HG03159 (cell line): ENCODE data around the gene CDCA3.
"Not testable (repeated sequence)": the region's sequence is repeated elsewhere in the genome, so short reads cannot be mapped to it uniquely, and the experiment has no call there.

Experiments used
- ATAC-seq: cut with Tn5 transposase; IDR thresholded peaks from one replicate; pipeline ENCODE4 v1.9.1; 2021; ENCODE audit warnings: mild to moderate bottlenecking, moderate library complexity; ENCODE audit not compliant: unreplicated experiment

CDCA3 gene

GRCh38 chr12:6851153-6851920 lies at the start of gene CDCA3:
Gene CDCA3, minus strand, starts transcription at chr12:6851286. Its CDS starts 334 bp downstream, at chr12:6850952.
- peak; percentile 59 for ATAC-seq

DNA sequence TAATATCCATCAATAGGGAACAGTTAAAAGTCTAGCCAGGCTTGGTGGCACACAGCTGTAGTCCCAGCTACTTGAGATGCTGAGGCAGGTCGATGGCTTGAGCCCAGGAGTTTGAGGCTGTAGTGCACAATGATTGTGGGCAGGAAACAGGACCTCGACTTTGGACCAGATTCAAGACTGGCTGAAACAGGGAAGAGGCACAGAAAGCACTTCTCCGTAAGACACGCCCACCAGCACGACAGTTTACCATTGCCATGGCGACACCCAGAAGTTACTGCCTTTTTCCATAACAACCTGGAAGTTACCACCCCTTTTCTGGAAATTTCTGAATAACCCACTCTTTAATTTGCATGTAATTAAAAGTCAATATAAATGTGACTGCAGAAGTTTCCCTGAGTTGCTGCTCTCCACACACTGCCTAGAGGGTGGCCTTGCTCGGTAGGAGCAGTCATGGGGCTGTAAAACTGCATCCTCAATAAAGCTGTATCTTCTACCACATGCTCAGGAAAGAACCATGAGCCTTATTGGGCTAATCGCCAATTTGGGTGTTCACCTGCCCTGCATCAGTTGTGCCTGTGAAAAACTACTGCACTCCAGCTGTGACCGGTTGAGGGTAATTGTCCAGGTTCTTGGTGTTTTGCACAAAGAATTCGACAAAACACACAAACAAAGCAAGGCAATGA lies 48.9 kb upstream of the CDCA3 start:
- no peak for ATAC-seq

DNA sequence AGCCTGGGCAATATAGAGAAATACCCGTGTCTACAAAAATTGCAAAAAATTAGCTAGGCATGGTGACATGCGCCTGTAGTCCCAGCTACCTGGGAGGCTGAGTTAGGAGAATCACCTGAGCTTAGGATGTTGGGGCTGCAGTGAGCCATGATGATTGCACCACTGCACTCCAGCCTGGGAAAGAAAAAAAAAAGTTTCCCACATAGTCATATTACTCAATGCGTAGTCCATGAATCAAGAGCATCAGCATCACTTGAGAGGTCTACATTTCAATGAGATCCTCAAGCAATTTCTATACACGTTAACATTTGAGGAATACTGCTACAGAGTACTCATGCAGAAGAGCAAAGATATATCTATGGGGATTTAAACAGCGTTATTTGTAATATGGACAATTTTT lies 48.3 kb upstream of the CDCA3 start:
- ATAC-seq = no peak

GRCh38 chr12:6896846-6897435 lies 45.9 kb upstream of the CDCA3 start:
- ATAC-seq = no peak

DNA sequence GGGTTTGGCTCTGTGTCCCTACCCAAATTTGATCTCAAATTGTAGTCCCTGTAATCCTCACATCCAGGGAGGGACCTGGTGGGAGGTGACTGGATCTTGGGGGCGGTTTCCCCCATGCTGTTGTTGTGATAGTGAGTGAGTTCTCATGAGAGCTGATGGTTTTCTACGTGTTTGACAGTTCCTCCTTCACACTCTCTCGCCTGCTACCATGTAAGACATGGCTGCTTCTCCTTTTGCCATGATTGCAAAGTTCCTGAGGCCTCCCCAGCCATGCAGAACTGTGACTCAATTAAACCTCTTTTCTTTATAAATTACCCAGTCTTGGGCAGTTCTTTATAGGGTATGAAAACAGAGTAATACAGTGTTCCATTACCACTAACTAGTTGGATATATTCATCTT lies 43.2 kb upstream of the CDCA3 start:
- no peak for ATAC-seq

- not testable (repeated sequence) for ATAC-seq
These were observed 41.6 kb upstream of the CDCA3 start for GRCh38 chr12:6892683-6893082.

DNA sequence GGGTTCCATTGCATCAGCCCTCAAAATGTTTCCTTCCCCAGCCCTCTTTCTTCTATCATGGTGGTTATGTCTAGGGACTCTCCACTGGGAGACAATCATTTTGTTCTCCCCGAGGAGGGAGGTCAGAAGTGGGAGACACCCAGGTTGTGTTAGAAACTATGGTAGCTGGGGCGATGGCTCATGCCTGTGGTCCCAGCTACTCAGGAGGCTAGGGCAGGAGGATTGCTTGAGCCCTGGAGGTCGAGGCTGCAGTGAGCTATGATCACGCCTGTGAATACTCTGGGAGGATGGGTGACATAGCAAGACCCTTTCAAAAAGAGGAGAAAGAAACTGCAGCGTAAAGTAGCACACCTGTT lies 40.5 kb upstream of the CDCA3 start:
- ATAC-seq = no peak

- ATAC-seq = peak; percentile 89
These were observed 39.9 kb upstream of the CDCA3 start for GRCh38 chr12:6890789-6891645.

GRCh38 chr12:6889775-6890573 lies 38.9 kb upstream of the CDCA3 start:
- not testable (repeated sequence) for ATAC-seq

- ATAC-seq = not testable (repeated sequence)
These were observed 37.7 kb upstream of the CDCA3 start for GRCh38 chr12:6888794-6889193.

- ATAC-seq = no peak
These were observed 37.3 kb upstream of the CDCA3 start for GRCh38 chr12:6888360-6888759.

GRCh38 chr12:6887460-6887859 lies 36.4 kb upstream of the CDCA3 start:
- ATAC-seq = no peak

- not testable (repeated sequence) for ATAC-seq
These were observed 35.3 kb upstream of the CDCA3 start for GRCh38 chr12:6886206-6886999.

GRCh38 chr12:6884539-6884938 lies 33.5 kb upstream of the CDCA3 start:
- no peak for ATAC-seq

DNA sequence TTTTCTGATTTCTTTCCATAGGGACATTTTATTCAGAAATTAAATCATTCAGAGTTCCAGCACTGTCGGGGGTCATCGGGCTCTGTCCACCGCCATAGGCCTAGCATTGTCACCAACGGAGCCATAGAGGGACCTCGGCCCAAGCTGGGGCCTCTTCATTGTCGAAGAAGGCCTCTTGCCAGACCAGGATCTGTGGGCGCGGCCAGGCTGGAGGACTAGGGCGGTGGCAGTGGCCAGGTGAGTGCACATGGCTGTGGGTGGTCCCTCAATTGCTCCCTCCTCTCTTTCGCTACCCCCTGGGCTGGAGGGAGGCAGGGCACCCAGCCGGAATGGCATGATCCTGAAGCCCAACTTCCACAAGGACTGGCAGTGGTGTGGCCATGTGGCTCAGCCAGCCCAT lies 32.6 kb upstream of the CDCA3 start:
- no peak for ATAC-seq

- ATAC-seq = no peak
These were observed 32.2 kb upstream of the CDCA3 start for GRCh38 chr12:6883252-6883651.

DNA sequence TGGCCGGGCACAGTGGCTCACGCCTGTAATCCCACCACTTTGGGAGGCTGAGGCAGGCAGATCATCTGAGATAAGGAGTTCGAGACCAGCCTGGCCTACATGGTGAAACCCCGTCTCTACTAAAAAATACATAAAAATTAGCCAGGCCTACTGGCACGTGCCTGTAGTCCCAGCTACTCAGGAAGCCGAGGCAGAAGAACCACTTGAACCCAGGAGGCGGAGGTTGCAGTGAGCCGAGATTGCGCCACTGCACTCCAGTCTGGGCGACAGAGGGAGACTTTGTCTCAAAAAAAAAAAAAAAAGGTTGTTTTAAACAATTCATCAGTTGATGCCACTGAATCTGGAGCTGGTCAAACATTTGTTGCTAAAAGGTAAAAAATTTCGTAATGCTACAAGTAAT lies 28.7 kb upstream of the CDCA3 start:
- not testable (repeated sequence) for ATAC-seq

DNA sequence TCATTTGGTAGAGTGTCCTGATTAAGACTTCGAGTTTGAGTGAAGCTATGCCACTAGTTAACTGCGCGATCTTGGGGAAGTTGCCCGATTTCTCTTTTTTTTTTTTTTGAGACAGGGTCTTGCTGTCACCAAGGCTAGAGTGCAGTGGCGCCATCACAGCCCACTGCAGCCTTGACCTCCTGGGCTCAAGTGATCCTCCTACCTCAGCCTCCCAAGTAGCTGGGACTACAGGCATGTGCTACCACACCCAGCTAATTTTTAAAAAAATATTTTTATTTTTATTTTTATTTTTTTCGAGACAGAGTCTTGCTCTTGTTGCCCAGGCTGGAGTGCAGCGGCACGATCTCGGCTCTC lies 22.9 kb upstream of the CDCA3 start:
- ATAC-seq = not testable (repeated sequence)
